HFF-Myc (cell line): ENCODE data around the gene SOCS3.

ENCODE experiments used
- DNase-seq: peaks from one replicate; pipeline ENCODE4 v3.0.0-alpha.2; 2011; ENCODE audit warnings: low read depth; ENCODE audit errors: extremely low read depth
- H3K4me3 ChIP-seq: replicated peaks from 2 replicates; pipeline ENCODE4 v1.5.1; 2011; ENCODE audit warnings: low read depth, mild to moderate bottlenecking, control low read depth, low read length
- TF ChIP-seq, protein P1 (sequence below): IDR thresholded peaks from 2 replicates; pipeline ENCODE4 v1.5.1; 2012; ENCODE audit warnings: mild to moderate bottlenecking, low read depth, low read length, control low read depth; ENCODE audit errors: missing control alignments

The SOCS3 gene

DNA sequence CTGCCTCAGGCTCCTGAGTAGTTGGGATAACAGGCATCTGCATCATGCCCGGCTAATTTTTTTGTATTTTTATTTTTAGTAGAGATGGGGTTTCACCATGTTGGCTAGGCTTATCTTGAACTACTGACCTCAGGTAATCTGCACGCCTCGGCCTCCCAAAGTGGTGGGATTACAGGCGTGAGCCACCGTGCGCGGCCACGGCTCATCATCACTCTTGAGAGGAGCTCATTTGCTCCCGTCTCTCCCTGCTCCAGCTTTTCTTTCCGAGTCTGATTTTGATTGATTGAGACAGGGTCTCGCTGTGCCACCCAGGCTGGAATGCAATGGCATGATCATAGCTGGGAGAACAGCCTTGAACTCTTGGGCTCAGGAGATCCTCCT is 31.2 kb upstream of the SOCS3 start:
- TF ChIP-seq, protein P1, sequence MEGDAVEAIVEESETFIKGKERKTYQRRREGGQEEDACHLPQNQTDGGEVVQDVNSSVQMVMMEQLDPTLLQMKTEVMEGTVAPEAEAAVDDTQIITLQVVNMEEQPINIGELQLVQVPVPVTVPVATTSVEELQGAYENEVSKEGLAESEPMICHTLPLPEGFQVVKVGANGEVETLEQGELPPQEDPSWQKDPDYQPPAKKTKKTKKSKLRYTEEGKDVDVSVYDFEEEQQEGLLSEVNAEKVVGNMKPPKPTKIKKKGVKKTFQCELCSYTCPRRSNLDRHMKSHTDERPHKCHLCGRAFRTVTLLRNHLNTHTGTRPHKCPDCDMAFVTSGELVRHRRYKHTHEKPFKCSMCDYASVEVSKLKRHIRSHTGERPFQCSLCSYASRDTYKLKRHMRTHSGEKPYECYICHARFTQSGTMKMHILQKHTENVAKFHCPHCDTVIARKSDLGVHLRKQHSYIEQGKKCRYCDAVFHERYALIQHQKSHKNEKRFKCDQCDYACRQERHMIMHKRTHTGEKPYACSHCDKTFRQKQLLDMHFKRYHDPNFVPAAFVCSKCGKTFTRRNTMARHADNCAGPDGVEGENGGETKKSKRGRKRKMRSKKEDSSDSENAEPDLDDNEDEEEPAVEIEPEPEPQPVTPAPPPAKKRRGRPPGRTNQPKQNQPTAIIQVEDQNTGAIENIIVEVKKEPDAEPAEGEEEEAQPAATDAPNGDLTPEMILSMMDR: no peak
- H3K4me3 ChIP-seq: no peak overlapping the region
- no peak for DNase-seq

DNA sequence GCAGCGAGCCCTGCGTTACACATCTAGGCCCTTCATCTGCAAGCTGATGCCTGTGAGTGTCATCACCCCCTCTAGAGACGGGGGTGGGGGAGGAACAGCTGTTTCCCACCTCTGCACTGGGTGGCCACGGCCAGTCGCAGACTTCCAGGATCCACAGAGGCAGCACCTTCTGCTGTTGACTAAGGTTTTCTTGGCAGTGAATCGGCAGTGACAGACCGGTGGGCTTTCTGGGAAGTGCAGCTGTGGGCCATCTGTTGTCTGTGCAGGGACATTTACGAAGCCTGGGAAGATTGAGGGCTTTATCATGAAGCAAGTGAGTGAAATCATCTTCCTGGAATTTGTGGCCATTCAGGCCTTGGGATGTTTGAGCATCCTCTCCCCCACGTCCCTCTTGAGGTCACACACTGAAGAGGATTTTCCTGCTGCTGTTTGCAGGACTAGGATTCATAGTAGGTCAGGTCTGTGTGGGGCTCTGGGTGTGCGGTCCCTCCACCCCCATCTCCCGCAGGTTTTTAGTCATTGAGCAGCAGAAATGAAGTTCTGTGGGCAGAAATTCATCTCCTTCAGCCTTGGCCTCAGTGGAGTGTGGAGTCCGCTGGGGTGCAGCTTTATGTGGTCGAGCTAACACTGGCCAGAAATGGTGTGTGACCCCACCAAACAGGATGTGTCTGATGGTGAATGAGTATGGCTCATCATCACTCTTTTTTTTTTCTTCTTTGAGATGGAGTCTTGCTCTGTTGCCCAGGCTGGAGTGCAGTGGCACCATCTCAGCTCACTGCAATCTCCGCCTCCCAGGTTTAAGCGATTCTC is 30.6 kb upstream of the SOCS3 start:
- TF ChIP-seq, protein P1: no peak
- H3K4me3 ChIP-seq: no peak overlapping the region
- DNase-seq: peak; percentile 94

DNA sequence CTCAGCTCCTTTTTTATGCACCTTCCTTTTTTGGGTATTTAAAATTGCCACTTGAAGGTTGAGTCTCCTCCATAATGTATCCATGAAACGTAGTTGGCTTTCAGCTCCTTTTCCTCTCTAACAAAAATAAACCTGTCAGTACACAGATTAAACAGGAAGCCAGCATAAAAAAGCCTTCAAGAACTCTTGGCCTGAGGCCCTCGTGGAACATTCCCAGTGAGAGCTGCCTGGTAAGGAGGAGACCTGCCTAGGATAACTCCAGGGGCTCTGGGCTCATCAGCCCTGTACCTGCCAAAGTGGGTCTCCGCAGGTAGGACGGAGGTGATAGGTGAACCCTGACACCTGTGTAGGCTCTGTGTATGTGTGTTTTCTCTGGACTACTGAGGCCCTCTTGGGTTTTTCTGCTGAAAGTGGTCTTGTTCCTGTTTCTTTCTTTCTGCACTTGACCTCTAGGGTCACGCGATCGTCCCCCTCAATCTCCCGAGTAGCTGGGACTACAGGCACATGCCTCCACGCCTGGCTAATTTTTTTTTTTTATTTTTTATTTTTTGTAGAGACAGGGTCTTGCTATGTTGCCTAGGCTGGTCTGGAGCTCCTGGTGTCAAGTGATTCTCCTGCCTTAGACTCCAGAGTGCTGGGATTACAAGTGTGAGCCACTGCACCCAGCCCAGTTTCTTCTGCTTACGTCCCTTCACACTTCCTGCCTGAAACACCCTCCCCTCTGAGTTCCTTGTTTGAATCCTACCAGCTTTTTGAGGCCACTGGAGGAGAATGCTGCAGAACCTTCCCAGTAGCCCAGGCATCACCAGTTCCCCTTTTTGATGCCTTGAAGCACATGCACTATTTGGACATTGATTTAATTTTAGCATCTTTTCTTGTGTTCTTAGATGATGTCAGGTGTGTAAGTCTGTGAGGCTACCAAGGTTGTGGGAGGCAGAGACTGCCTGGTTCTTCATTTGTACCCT is 28.4 kb upstream of the SOCS3 start:
- H3K4me3 ChIP-seq: no peak overlapping the region
- DNase-seq: no peak
- TF ChIP-seq, protein P1: no peak

DNA sequence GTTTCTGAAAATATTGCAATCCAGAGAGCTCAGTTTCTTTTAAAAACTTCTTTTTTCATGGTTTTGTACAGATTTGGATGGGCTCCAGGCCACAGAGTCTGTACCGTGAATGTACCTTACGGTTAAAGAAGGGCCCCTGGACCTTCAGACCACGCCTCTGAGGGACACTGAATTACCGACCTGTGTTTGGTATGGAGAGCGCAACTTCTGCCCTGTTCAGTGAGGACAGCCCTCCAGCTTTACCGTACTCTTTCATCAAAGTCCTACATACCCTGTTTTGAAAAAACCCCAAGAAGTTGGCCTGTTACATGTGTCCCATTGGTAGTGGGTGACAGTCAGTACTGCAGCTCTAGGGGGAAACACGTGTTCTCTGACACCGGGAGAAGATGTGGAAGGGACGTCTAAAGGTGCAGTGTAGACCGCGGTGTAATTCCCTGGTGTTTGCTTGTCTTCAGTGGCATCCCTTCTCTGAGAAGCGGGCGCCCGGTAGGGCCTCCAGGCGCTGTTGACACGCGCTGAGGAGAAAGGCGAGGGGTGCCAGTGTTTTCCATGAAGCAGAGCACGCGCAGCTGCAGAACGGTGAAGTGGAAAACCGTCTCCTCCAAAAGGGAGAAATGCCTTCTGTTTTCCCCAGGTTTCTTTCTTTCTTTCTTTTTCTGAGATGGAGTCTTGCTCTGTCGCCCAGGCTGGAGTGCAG is 24.8 kb upstream of the SOCS3 start:
- H3K4me3 ChIP-seq: no peak overlapping the region
- no peak for DNase-seq
- TF ChIP-seq, protein P1: no peak

DNA sequence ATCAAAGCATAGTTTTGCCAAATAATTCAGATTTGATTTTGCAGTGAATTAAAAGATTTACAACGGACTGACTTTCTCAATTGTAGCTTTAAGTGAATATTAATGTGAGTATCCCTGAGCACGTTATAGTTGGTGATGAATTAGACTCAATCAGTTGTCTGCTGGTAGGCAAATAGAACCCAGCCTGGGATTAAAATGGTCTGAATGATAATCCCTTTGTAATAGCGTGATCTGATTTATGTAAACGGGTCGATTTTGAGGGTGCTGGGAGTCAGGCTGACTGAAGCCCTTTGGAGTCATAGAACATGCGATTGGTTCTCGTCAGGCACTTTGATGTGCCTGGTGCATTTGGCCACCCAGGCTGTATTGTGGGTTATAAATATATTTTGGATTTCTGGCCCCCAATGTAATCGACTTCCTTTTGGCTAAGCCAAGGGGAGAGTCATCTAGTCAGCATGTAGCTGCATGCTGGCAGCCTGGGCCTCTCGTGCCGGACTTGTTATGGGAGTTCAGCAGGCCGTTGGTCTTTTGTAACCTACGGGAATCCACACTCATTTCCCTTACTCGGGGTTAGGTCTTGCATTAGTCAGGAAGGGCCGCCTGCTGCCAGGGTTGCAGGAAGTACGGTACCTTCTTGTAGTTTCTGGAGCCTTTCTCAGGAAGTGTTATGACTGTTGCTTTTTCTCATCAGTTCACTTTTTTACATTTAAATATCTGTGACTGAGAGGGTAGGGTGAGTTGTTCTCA is 24.0 kb upstream of the SOCS3 start:
- DNase-seq: no peak
- no peak overlapping the region for H3K4me3 ChIP-seq
- TF ChIP-seq, protein P1: no peak

DNA sequence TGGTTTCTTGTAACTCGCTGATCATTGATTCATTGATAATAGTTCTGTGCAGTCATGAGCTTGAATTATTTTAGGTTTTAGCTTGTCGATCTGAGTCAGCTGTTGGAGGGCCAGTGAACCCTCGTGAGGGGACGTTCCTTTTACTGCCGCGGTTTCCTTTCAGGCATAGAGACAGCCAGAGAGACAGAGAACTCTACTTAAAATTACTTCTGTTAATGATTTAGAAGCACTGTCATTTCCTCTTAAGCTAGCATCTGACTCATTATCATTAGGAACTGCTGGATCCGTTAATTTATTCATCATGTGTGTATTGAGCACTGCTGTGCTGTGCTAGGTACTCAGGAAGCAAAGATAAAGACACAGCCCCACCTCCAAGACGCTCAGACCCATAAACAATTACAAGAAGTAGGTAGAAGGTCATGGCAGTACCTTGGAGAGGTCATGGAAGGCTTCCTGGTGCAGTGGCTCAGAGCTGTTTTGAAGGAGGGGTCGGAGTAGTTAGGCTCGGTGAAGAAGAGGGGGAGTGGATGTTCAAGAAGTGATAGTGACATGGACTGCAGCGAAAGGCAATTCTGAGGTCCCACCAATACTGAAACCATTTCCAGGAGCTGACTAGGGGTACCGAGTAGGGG is 21.8 kb upstream of the SOCS3 start:
- TF ChIP-seq, protein P1: no peak
- DNase-seq: no peak
- H3K4me3 ChIP-seq: peak overlapping the region; percentile 6; the same call in 1 of the 2 replicates
